Type B pancreatic cell (in vitro differentiated cells): ENCODE data around the gene TMEM167B. TPM values are rescaled to one million over a fixed set of nuclear protein-coding genes. Genes with fewer than 3 reads are reported as not detected.

ENCODE experiments used
- DNase-seq: peaks from one replicate; pipeline ENCODE4 v3.0.0; 2021; ENCODE audit warnings: mixed read lengths; ENCODE audit not compliant: unreplicated experiment; ENCODE audit errors: extremely low spot score
- H3K27ac Mint-ChIP-seq: 2 replicates; pipeline ENCODE4 v1.8.0; 2021; ENCODE audit warnings: mild to moderate bottlenecking, mixed read lengths
- H3K27me3 Mint-ChIP-seq: 2 replicates; pipeline ENCODE4 v1.8.0; 2021; ENCODE audit warnings: mixed read lengths
- H3K36me3 Mint-ChIP-seq: 2 replicates; pipeline ENCODE4 v1.8.0; 2021; ENCODE audit warnings: mixed read lengths
- H3K4me1 Mint-ChIP-seq: one replicate; pipeline ENCODE4 v1.8.0; 2021; ENCODE audit warnings: mixed read lengths; ENCODE audit not compliant: unreplicated experiment
- H3K4me3 Mint-ChIP-seq: 2 replicates; pipeline ENCODE4 v1.8.0; 2021; ENCODE audit warnings: mild to moderate bottlenecking, mixed read lengths
- H3K9me3 Mint-ChIP-seq: 2 replicates; pipeline ENCODE4 v1.8.0; 2021; ENCODE audit warnings: mixed read lengths
- CTCF ChIP-seq: fragments of 200-600 bp; sonication (generic); conservative IDR thresholded peaks from 2 replicates; pipeline ENCODE4 v1.5.0; 2021; ENCODE audit warnings: antibody characterized with exemption, mild to moderate bottlenecking
- total RNA-seq: library from RNA; stranded (reverse); gene quantifications from 2 replicates; pipeline ENCODE4 v1.2.1, GENCODE V29; 2021; ENCODE audit warnings: low replicate concordance

Gene TMEM167B
- total RNA-seq, 1 donor from 2014 or later = 29.6 TPM

DNA sequence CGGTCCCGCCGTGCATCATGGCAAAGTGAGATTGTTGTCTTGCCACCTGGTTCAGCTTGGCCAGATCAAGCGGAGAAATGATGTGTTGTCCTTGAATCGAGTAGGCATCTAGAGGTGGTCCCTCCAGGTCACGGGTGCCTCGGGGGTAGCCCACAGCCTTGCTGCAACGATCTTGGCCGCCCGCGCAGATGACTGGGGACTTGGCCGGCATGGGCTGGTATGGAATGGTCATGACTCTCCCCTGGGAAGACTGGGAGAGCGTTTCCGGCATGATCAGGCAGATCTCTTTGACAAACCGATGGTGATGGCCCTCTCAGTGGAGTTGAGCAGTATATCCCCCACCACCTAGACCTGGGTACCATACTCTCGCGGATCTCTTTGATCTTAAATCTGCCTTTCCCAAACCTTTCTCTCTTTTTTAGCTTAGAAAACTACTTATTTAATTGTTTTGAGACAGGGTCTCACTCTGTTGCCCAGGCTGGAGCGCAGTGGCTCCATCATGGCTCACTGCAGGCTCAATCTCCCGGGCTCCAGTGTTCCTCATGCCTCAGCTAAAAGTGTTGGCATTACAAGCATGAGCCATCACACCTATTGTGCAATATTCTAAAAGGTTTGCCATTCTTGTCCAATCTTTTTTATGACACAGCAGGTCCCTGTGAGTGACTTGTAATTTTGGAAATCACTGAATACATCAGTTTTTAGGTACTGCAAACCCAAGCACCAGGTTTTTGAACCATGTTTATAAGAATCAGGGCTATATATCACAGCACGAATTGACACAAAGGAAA is 14.0 kb downstream of the TMEM167B start:
- Mint-ChIP-seq H3K4me3 (no peak overlapping the region), H3K27ac (no peak overlapping the region), H3K9me3 (no peaks in the 10 kb centered on the region), H3K4me1 (peaks cover 4% of the 10 kb centered on the region), H3K27me3 (peaks cover 22% of the 10 kb centered on the region), H3K36me3 (peaks cover 5% of the 10 kb centered on the region)
- no peak for DNase-seq
- TF ChIP-seq CTCF = no peak

GRCh38 chr1:109105881-109106280 is 15.3 kb downstream of the TMEM167B start:
- no peak for DNase-seq
- Mint-ChIP-seq H3K4me1 (no peaks in the 10 kb centered on the region), H3K36me3 (no peaks in the 10 kb centered on the region), H3K27ac (peak overlapping the region; percentile 24), H3K4me3 (no peak overlapping the region), H3K9me3 (no peaks in the 10 kb centered on the region), H3K27me3 (peaks cover 35% of the 10 kb centered on the region)
- no peak for TF ChIP-seq CTCF

DNA sequence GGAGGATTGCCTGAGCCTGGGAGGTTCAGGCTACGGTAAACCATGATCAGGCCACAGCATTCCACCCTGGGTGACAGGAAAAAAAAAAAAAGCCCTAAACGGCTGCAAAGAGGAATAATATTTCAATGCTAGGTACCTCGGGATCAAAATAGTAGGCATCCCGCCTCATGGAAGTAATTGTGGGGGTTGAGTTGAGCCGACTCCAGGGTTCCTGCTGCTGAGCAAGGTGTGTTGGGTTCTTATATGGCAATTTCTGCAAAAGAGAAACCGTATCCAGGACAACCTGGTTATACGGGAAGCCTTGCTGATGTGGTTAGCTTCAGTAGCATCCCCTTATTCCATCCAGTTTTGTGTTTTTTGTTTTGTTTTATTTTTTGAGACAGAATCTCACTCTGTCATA is 17.2 kb downstream of the TMEM167B start:
- DNase-seq = no peak
- Mint-ChIP-seq H3K27me3 (peaks cover 52% of the 10 kb centered on the region), H3K27ac (no peak overlapping the region), H3K4me3 (no peak overlapping the region), H3K4me1 (peaks cover 7% of the 10 kb centered on the region), H3K36me3 (no peaks in the 10 kb centered on the region), H3K9me3 (no peaks in the 10 kb centered on the region)
- TF ChIP-seq CTCF = no peak

DNA sequence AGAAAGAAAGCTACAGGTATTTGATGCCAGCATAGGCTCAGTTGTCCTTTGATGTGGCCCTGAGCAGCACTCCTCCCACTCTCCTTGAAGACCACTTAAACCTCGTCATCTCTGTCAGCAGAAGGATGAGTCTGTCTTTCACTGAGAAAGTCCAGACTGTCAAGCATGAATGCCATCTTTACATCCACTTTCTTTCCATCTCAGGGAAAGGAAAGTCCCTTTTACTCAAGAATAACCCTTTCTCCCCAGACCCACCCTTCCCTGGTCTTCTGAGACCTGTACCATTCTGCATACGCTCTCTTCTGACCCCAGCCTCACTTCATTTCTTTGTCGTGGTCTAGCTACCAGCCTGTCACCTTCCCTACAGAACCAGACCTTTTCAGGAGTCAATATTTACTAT is 19.3 kb downstream of the TMEM167B start:
- DNase-seq = no peak
- Mint-ChIP-seq H3K4me1 (peaks cover 10% of the 10 kb centered on the region), H3K4me3 (no peak overlapping the region), H3K27me3 (peaks cover 72% of the 10 kb centered on the region), H3K27ac (no peak overlapping the region), H3K36me3 (no peaks in the 10 kb centered on the region), H3K9me3 (no peaks in the 10 kb centered on the region)
- no peak for TF ChIP-seq CTCF

DNA sequence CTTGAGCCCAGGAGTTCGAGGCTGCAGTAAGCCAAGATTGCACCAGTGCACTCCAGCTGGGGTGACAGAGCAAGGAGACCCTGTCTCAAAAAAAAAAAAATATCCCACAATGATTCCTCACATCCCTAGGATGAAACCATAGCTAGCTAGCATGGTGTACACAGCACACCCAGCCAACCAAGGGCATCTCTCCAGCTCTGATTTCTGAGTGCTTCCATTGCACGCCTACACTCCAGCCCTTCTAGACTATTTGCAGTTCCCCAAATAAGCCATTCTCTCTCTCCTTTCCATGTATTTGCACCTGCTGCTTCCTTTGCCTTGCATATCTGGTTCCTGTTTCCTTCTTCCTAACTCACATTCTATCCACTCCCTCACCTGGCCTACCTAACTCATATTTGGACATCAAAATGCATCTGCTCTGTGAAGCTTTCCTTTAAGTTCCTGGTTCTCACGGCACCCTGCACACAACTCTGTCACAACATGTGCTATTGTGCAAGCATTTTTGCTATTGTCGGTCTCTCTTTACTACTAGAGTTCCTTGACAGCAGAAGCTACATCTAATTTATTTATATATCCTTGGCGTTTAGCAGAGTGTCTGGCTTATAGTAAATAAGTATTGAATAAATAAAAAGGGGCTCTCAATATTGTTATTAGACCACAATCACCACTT is 21.0 kb downstream of the TMEM167B start:
- Mint-ChIP-seq H3K4me1 (peaks cover 10% of the 10 kb centered on the region), H3K27ac (no peak overlapping the region), H3K36me3 (no peaks in the 10 kb centered on the region), H3K4me3 (no peak overlapping the region), H3K9me3 (no peaks in the 10 kb centered on the region), H3K27me3 (peaks cover 85% of the 10 kb centered on the region)
- no peak for TF ChIP-seq CTCF
- no peak for DNase-seq
